Measurements from ENCODE around the gene OTX2.

GRCh38 chr14:56808383-56809269, 1.7 kb downstream of the OTX2 start:
- TF ChIP-seq YY1 (IDR thresholded peaks at IDR 0.05; ENCODE audit: low read depth) (no peak), EZH2phosphoT487 (IDR thresholded peaks at IDR 0.05; ENCODE audit: borderline replicate concordance, low read depth) (peak; percentile 79; the same call in 1 of the 2 replicates), POLR2AphosphoS5 (IDR thresholded peaks at IDR 0.05; ENCODE audit: low read depth, low read length) (no peak), TEAD4 (IDR thresholded peaks at IDR 0.05; ENCODE audit: borderline replicate concordance, insufficient read depth) (no peak), FOXM1 (IDR thresholded peaks at IDR 0.05; ENCODE audit: low read depth) (no peak), PBX3 (IDR thresholded peaks at IDR 0.05) (no peak), SIN3A (IDR thresholded peaks at IDR 0.05; ENCODE audit: borderline replicate concordance, low read depth, low read length) (no peak), NFIC (IDR thresholded peaks at IDR 0.05; ENCODE audit: borderline replicate concordance) (no peak), REST (IDR thresholded peaks at IDR 0.05; ENCODE audit: low read depth, low read length) (no peak), ELF1 (IDR thresholded peaks at IDR 0.05) (no peak), EP300 (IDR thresholded peaks at IDR 0.05; ENCODE audit: borderline replicate concordance in 1 of 2, low read depth in 1 of 2, low read length in 1 of 2) (no peak)
- TF ChIP-seq, protein P1, sequence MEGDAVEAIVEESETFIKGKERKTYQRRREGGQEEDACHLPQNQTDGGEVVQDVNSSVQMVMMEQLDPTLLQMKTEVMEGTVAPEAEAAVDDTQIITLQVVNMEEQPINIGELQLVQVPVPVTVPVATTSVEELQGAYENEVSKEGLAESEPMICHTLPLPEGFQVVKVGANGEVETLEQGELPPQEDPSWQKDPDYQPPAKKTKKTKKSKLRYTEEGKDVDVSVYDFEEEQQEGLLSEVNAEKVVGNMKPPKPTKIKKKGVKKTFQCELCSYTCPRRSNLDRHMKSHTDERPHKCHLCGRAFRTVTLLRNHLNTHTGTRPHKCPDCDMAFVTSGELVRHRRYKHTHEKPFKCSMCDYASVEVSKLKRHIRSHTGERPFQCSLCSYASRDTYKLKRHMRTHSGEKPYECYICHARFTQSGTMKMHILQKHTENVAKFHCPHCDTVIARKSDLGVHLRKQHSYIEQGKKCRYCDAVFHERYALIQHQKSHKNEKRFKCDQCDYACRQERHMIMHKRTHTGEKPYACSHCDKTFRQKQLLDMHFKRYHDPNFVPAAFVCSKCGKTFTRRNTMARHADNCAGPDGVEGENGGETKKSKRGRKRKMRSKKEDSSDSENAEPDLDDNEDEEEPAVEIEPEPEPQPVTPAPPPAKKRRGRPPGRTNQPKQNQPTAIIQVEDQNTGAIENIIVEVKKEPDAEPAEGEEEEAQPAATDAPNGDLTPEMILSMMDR (IDR thresholded peaks at IDR 0.05): no peak
